ENCODE measurements around the gene ZNF177.

DNA sequence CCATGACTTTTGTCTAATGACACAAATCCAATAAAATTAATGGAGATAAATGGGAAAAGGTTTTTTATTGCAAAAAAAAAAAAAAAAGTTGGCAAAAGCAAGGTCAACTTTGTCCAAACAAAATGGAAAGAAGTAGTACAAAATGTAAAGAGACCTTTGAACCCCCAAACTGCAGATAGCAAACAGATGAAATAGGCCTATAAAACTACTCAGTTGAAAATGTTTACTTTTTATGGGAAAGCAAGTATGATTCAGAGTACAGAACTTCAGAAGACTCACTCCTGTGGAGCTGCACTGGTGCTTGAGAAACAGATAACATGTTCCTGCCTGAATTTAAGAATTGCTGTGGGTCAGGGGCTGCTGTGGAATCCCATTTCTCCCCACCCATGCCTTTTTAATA is 9.8 kb upstream of the ZNF177 start:
- TF ChIP-seq, protein P1, sequence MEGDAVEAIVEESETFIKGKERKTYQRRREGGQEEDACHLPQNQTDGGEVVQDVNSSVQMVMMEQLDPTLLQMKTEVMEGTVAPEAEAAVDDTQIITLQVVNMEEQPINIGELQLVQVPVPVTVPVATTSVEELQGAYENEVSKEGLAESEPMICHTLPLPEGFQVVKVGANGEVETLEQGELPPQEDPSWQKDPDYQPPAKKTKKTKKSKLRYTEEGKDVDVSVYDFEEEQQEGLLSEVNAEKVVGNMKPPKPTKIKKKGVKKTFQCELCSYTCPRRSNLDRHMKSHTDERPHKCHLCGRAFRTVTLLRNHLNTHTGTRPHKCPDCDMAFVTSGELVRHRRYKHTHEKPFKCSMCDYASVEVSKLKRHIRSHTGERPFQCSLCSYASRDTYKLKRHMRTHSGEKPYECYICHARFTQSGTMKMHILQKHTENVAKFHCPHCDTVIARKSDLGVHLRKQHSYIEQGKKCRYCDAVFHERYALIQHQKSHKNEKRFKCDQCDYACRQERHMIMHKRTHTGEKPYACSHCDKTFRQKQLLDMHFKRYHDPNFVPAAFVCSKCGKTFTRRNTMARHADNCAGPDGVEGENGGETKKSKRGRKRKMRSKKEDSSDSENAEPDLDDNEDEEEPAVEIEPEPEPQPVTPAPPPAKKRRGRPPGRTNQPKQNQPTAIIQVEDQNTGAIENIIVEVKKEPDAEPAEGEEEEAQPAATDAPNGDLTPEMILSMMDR (IDR thresholded peaks at IDR 0.05): no peak
- no peak for TF ChIP-seq POLR2A (IDR thresholded peaks at IDR 0.05)
- TF ChIP-seq POLR2AphosphoS5 (IDR thresholded peaks at IDR 0.05; ENCODE audit: insufficient read depth in 1 of 2, low read depth in 1 of 2): no peak
